SK-N-SH (cell line): Measurements from ENCODE around the gene DNAH3. TPM values are rescaled to one million over a fixed set of nuclear protein-coding genes. Genes with fewer than 3 reads are reported as not detected.

Source experiments
- CTCF ChIA-PET: fragments of 300-600, 350-600 bp; formaldehyde crosslinking; extraction: SDS; loops from one replicate; lab custom pipeline; 2021; lab: Yijun Ruan, JAX
- POLR2A ChIA-PET: fragments of 350-600 bp; sonication (Branson Sonifier 250); formaldehyde crosslinking; extraction: SDS; loops from one replicate; lab custom pipeline; 2020; ENCODE audit warnings: antibody characterized with exemption, inconsistent platforms; lab: Yijun Ruan, JAX
- DNase-seq: peaks from one replicate; pipeline ENCODE4 v3.0.0; 2012
- H2AFZ ChIP-seq: fragments of 200-600 bp; sonication (generic); 2 replicates; pipeline ENCODE4 v1.8.1; 2016; ENCODE audit warnings: antibody characterized with exemption, mild to moderate bottlenecking, low read depth
- H3F3A ChIP-seq: fragments of 200-600 bp; sonication (generic); replicated peaks from 2 replicates; pipeline ENCODE3; 2016; ENCODE audit warnings: antibody characterized with exemption, mild to moderate bottlenecking; ENCODE audit not compliant: insufficient read depth
- H3K27ac ChIP-seq, 2 experiments: fragments of 200-500 bp in 1 of 2; fragments of 200-600 bp in 1 of 2; sonication (Bioruptor generic) in 1 of 2; sonication (generic), shearing (Covaris generic) in 1 of 2; 2 replicates each; pipeline versions ENCODE4 v1.5.1 to v1.6.1; 2014 to 2016; ENCODE audit warnings: low read depth in 2 of 2, inconsistent platforms in 1 of 2, low read length in 1 of 2, mild to moderate bottlenecking in 1 of 2, mixed read lengths in 1 of 2
- H3K27me3 ChIP-seq: fragments of 200-600 bp; sonication (generic), shearing (Covaris generic); 2 replicates; pipeline ENCODE4 v1.6.1; 2016; ENCODE audit warnings: mixed run types; ENCODE audit not compliant: insufficient read depth
- H3K36me3 ChIP-seq, 2 experiments: fragments of 200-500 bp in 1 of 2; fragments of 200-600 bp in 1 of 2; sonication (Bioruptor generic) in 1 of 2; sonication (generic) in 1 of 2; replicated peaks in 1 of 2; 2 replicates each; pipeline versions ENCODE3 to v1.5.1; 2014 to 2016; ENCODE audit warnings: low read length in 1 of 2, mild to moderate bottlenecking in 1 of 2; ENCODE audit not compliant: insufficient read depth in 2 of 2, control insufficient read depth in 1 of 2
- H3K4me1 ChIP-seq, 2 experiments: fragments of 200-500 bp in 1 of 2; fragments of 200-600 bp in 1 of 2; sonication (Bioruptor generic) in 1 of 2; sonication (generic), shearing (Covaris generic) in 1 of 2; 2 replicates each; pipeline versions ENCODE4 v1.5.1 to v1.6.1; 2014 to 2016; ENCODE audit warnings: low read depth in 1 of 2, low read length in 1 of 2, mixed run types in 1 of 2; ENCODE audit not compliant: insufficient read depth in 2 of 2, control insufficient read depth in 1 of 2
- H3K4me2 ChIP-seq: fragments of 200-600 bp; sonication (generic), shearing (Covaris generic); 2 replicates; pipeline ENCODE4 v1.6.1; 2017; ENCODE audit warnings: mixed run types
- H3K4me3 ChIP-seq, 2 experiments: fragments of 200-500 bp in 1 of 2; fragments of 200-600 bp in 1 of 2; sonication (Bioruptor generic) in 1 of 2; sonication (generic), shearing (Covaris generic) in 1 of 2; 2 replicates each; pipeline versions ENCODE4 v1.5.1 to v1.8.1; 2014 to 2016; ENCODE audit warnings: low read depth in 2 of 2, inconsistent platforms in 1 of 2, low read length in 1 of 2, mild to moderate bottlenecking in 1 of 2, mixed read lengths in 1 of 2, moderate library complexity in 1 of 2
- H3K79me2 ChIP-seq: fragments of 200-600 bp; sonication (generic); 2 replicates; pipeline ENCODE4 v1.8.1; 2017; ENCODE audit warnings: mild to moderate bottlenecking; ENCODE audit not compliant: insufficient read depth
- H3K9ac ChIP-seq: fragments of 200-600 bp; sonication (generic); 2 replicates; pipeline ENCODE4 v1.6.1; 2017; ENCODE audit warnings: mixed run types
- H3K9me2 ChIP-seq: fragments of 200-600 bp; sonication (generic); 2 replicates; pipeline ENCODE4 v1.6.1; 2017; ENCODE audit warnings: mixed run types
- H3K9me3 ChIP-seq: fragments of 200-600 bp; sonication (generic); 2 replicates; pipeline ENCODE4 v1.6.1; 2017; ENCODE audit warnings: mixed run types, mild to moderate bottlenecking, moderate library complexity
- H4K20me1 ChIP-seq: fragments of 200-600 bp; sonication (generic); 2 replicates; pipeline ENCODE4 v1.6.1; 2017; ENCODE audit warnings: mild to moderate bottlenecking, mixed run types; ENCODE audit not compliant: insufficient read depth
- CHD2 ChIP-seq: fragments of 150-350 bp; IDR thresholded peaks from 2 replicates; pipeline ENCODE4 v1.6.1; 2018; ENCODE audit warnings: low read length; ENCODE audit not compliant: partially characterized antibody
- FOXJ3 ChIP-seq: sonication (generic); formaldehyde crosslinking; IDR thresholded peaks from 2 replicates; pipeline ENCODE4 v1.5.1; 2020; ENCODE audit warnings: mild to moderate bottlenecking, missing genetic modification reagents
- GABPA ChIP-seq: IDR thresholded peaks from 2 replicates; pipeline ENCODE4 v1.4.0; 2012; ENCODE audit warnings: low read depth, mild to moderate bottlenecking
- IRF3 ChIP-seq: fragments of 150-350 bp; IDR thresholded peaks from 2 replicates; pipeline ENCODE4 v1.6.1; 2016; ENCODE audit warnings: mild to moderate bottlenecking, low read depth, low read length
- MAX ChIP-seq: IDR thresholded peaks from 2 replicates; pipeline ENCODE4 v1.4.0; 2012; ENCODE audit warnings: low read depth
- MEF2A ChIP-seq: IDR thresholded peaks from 2 replicates; pipeline ENCODE4 v1.4.0; 2012; ENCODE audit warnings: low read depth, borderline replicate concordance
- NFIC ChIP-seq: IDR thresholded peaks from 2 replicates; pipeline ENCODE4 v1.4.0; 2012; ENCODE audit warnings: borderline replicate concordance
- POLR2AphosphoS5 ChIP-seq: IDR thresholded peaks from 2 replicates; pipeline ENCODE4 v1.6.1; 2012; ENCODE audit warnings: low read depth, low read length
- TAF1 ChIP-seq: IDR thresholded peaks from 2 replicates; pipeline ENCODE4 v1.6.1; 2012; ENCODE audit warnings: low read depth, mild to moderate bottlenecking, low read length, moderate library complexity, borderline replicate concordance
- TEAD4 ChIP-seq: IDR thresholded peaks from 2 replicates; pipeline ENCODE4 v1.4.0; 2012; ENCODE audit warnings: mild to moderate bottlenecking, borderline replicate concordance; ENCODE audit not compliant: insufficient read depth
- WGBS: methylation state at CpG from one replicate; pipeline ENCODE4 v1.1.6; 2017; ENCODE audit warnings: low lambda C conversion rate; 5-methylcytosine and 5-hydroxymethylcytosine counted together
- polyA plus RNA-seq, 3 experiments: library from polyadenylated mRNA; depleted of rRNA; stranded (reverse); fragments of >200 nt; gene quantifications; 2 replicates each; pipeline ENCODE4 v1.2.3, GENCODE V29; 2012
- TF ChIP-seq, protein P1 (sequence below): IDR thresholded peaks from 2 replicates; pipeline ENCODE4 v1.4.0; 2012; ENCODE audit warnings: low read depth, borderline replicate concordance

Gene DNAH3
- polyA plus RNA-seq, 1 of the 3 experiments (the other 2 are of a cell fraction), result not detected

DNA sequence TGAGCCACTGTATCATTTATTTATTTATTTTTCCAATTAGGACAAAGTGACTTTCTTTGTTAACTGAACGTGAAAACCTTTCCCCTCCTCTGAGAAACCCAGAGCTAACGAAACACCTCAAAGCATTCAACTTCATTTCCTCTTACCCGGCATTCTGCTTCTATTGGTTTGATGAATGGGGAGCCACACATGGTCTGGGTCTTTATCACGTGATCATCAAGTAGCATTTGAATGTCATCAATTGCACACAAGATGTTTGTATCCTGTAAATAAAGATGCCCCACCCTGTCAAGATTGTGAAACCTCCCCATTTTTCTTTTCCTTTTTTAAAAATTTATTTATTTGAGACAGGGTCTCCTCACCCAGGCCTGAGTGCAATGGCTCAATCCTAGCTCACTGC lies 80.1 kb downstream of the DNAH3 start:
- Histone ChIP-seq H3K27ac (no peak overlapping the region), H4K20me1 (no peaks in the 10 kb centered on the region), H3K79me2 (no peaks in the 10 kb centered on the region), H3K9ac (no peak overlapping the region), H3K4me1 (no peaks in the 10 kb centered on the region), H3K9me2 (no peaks in the 10 kb centered on the region), H2AFZ (no peak overlapping the region), H3K27me3 (no peaks in the 10 kb centered on the region; the same call in 1 of the 2 replicates), H3F3A (no peaks in the 10 kb centered on the region), H3K36me3 (no peaks in the 10 kb centered on the region), H3K4me2 (no peak overlapping the region), H3K4me3 (no peak overlapping the region), H3K9me3 (no peaks in the 10 kb centered on the region)
- TF ChIP-seq POLR2AphosphoS5, result no peak
- TF ChIP-seq CHD2, result no peak
- TF ChIP-seq IRF3, result no peak
- TF ChIP-seq MAX, result no peak
- TF ChIP-seq, protein P1, sequence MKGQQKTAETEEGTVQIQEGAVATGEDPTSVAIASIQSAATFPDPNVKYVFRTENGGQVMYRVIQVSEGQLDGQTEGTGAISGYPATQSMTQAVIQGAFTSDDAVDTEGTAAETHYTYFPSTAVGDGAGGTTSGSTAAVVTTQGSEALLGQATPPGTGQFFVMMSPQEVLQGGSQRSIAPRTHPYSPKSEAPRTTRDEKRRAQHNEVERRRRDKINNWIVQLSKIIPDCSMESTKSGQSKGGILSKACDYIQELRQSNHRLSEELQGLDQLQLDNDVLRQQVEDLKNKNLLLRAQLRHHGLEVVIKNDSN, result no peak
- TF ChIP-seq TEAD4, result no peak
- WGBS, result 64% methylated on average over 4 of the region's 4 CpGs
- POLR2A ChIA-PET, result no interaction called here
- DNase-seq, result no peak
- CTCF ChIA-PET, result interaction anchor here (0.9 kb wide), 1 partner anchor 195 kb away, joined by 3 read pairs; no protein-coding TSS in a partner anchor

GRCh38 chr16:21069986-21070385 lies 80.7 kb downstream of the DNAH3 start:
- Histone ChIP-seq H2AFZ (no peak overlapping the region), H3K27ac (no peak overlapping the region), H3K27me3 (no peaks in the 10 kb centered on the region; the same call in 1 of the 2 replicates), H3K36me3 (no peaks in the 10 kb centered on the region), H3F3A (no peaks in the 10 kb centered on the region), H3K9me3 (no peaks in the 10 kb centered on the region), H3K9ac (no peak overlapping the region), H3K79me2 (no peaks in the 10 kb centered on the region), H3K4me1 (no peaks in the 10 kb centered on the region), H3K4me2 (no peak overlapping the region), H3K9me2 (no peaks in the 10 kb centered on the region), H4K20me1 (no peaks in the 10 kb centered on the region), H3K4me3 (no peak overlapping the region)
- POLR2A ChIA-PET, result no interaction called here
- no peak for DNase-seq
- CTCF ChIA-PET, result interaction anchor here (0.9 to 1.3 kb wide), 2 partner anchors 15 to 195 kb away, joined by 3 read pairs; no protein-coding TSS in a partner anchor
- no peak for TF ChIP-seq CHD2
- no peak for TF ChIP-seq MEF2A
- no peak for TF ChIP-seq NFIC
- TF ChIP-seq GABPA, result no peak
- no peak for TF ChIP-seq FOXJ3 (CRISPR knock-in tag)
- no peak for TF ChIP-seq TAF1
- 73% methylated on average over 6 of the region's 6 CpGs for WGBS
